Colonic mucosa (tissue), 4 donors: Measurements from ENCODE around the gene AGBL4. TPM values are rescaled to one million over a fixed set of nuclear protein-coding genes. Genes with fewer than 3 reads are reported as not detected.

Source experiments
- DNase-seq: peaks from one replicate; pipeline ENCODE4 v3.0.0-alpha.2; 2020
- H3K27ac ChIP-seq: fragments of 200-600 bp; one replicate; pipeline ENCODE4 v1.8.0; 2021
- H3K27me3 ChIP-seq: fragments of 200-600 bp; one replicate; pipeline ENCODE4 v1.8.0; 2021
- H3K36me3 ChIP-seq: fragments of 200-600 bp; one replicate; pipeline ENCODE4 v1.8.0; 2021
- H3K4me1 ChIP-seq: fragments of 200-600 bp; one replicate; pipeline ENCODE4 v1.8.0; 2021; ENCODE audit warnings: mild to moderate bottlenecking
- H3K4me3 ChIP-seq: fragments of 200-600 bp; one replicate; pipeline ENCODE4 v1.8.0; 2021
- H3K9ac ChIP-seq, 2 donors: one replicate each; pipeline ENCODE4 v1.7.0; 2013; ENCODE audit warnings: control low read depth in 2 of 2, low read depth in 2 of 2, low read length in 2 of 2
- H3K9me3 ChIP-seq: fragments of 200-600 bp; one replicate; pipeline ENCODE4 v1.8.0; 2021
- intact Hi-C: fragments of 100-400 bp; cut with DNase I; formaldehyde crosslinking; loops from one replicate; pipeline ENCODE4 v1.14.1; 2022
- total RNA-seq, 2 donors: library from RNA; stranded (reverse); fragmentation: NEBNext Ultra II Directional in 1 of 2; extraction: Animal tissue kit (Norgen Biotek cat#: 25700) in 1 of 2; gene quantifications; one replicate each; pipeline ENCODE4 v1.2.1, GENCODE V29; 2021
- TF ChIP-seq, protein P1 (sequence below): fragments of 200-600 bp; IDR thresholded peaks from one replicate; pipeline ENCODE4 v1.8.0; 2022; ENCODE audit warnings: antibody characterized with exemption, mild to moderate bottlenecking
- donor health status: healthy.
- donor health status: DM: no; HTN: no; CAD: no.
- donor health status: DM: no; HTN: no; CAD: no.

AGBL4 gene
- total RNA-seq, 2 donors from 2014 or later: 0.24 to 0.30 TPM

DNA sequence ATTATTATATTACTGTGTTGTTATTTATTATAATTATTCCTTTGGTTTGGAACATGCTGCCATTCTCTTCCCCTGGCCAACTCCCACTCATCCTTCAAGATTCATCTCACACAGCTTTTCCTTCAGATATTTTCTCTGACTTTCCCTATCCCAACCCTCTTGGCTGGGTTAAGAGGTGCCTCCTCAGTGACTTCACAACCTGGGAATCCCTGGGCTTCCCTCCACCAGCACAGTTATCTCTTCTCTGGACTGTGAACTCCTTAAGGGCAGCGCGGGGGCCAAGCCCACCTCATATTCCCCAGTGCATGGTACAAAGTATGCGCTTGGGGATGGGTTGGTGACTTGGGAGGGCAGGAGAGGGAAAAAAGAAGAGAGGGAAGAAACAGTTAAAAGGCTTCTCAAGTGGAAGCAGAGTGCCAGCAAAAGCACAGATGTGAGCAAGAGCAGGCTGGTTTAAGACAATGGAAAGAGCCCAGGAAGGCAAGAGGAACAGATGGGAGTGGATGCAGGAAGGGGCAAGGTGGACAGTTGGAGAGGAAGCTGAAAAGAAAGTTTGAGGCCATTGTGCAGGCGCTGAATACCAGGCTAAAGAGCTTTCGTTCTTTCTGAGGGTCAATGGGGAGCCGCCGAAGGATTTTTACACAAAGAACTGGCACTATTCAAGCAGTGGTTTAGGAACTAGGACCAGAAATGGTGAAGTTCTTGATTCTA is 1379.4 kb downstream of the AGBL4 start:
- H3K9me3 ChIP-seq: no peaks in the 10 kb centered on the region

DNA sequence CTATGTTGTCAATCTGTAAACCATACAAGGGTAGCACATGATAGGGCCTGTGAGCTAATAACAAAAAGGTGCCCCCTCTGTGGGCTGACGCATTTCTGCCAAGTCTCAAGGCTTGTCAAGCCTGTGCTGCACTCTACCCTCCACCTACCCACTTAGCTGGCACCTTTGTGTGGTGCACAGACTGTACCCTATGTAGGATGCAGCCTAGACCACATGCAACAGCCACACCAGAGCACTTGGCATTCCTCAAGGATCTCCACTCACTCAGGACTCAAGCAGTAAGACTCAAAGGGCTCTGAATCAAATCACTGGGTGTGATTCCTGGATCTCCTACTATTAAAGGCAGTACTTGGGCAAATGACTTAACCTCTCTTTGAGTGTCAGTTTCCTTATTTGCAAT is 1380.6 kb downstream of the AGBL4 start:
- Histone ChIP-seq H3K27me3 (no peaks in the 10 kb centered on the region), H3K27ac (no peak overlapping the region), H3K9me3 (no peaks in the 10 kb centered on the region), H3K36me3 (no peaks in the 10 kb centered on the region), H3K4me3 (no peak overlapping the region), H3K9ac (no peak overlapping the region), H3K4me1 (no peaks in the 10 kb centered on the region)
- DNase-seq: no peak
- TF ChIP-seq, protein P1, sequence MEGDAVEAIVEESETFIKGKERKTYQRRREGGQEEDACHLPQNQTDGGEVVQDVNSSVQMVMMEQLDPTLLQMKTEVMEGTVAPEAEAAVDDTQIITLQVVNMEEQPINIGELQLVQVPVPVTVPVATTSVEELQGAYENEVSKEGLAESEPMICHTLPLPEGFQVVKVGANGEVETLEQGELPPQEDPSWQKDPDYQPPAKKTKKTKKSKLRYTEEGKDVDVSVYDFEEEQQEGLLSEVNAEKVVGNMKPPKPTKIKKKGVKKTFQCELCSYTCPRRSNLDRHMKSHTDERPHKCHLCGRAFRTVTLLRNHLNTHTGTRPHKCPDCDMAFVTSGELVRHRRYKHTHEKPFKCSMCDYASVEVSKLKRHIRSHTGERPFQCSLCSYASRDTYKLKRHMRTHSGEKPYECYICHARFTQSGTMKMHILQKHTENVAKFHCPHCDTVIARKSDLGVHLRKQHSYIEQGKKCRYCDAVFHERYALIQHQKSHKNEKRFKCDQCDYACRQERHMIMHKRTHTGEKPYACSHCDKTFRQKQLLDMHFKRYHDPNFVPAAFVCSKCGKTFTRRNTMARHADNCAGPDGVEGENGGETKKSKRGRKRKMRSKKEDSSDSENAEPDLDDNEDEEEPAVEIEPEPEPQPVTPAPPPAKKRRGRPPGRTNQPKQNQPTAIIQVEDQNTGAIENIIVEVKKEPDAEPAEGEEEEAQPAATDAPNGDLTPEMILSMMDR: no peak
- intact Hi-C loops: no loop called here

More for the DNA sequence above, 1379.4 kb downstream of the AGBL4 start:
- intact Hi-C loops: no loop called here
- TF ChIP-seq, protein P1: no peak
- Histone ChIP-seq H3K27me3 (no peaks in the 10 kb centered on the region), H3K9ac (no peak overlapping the region), H3K4me3 (no peak overlapping the region), H3K4me1 (no peaks in the 10 kb centered on the region), H3K27ac (no peak overlapping the region), H3K36me3 (no peaks in the 10 kb centered on the region)
- no peak for DNase-seq

DNA sequence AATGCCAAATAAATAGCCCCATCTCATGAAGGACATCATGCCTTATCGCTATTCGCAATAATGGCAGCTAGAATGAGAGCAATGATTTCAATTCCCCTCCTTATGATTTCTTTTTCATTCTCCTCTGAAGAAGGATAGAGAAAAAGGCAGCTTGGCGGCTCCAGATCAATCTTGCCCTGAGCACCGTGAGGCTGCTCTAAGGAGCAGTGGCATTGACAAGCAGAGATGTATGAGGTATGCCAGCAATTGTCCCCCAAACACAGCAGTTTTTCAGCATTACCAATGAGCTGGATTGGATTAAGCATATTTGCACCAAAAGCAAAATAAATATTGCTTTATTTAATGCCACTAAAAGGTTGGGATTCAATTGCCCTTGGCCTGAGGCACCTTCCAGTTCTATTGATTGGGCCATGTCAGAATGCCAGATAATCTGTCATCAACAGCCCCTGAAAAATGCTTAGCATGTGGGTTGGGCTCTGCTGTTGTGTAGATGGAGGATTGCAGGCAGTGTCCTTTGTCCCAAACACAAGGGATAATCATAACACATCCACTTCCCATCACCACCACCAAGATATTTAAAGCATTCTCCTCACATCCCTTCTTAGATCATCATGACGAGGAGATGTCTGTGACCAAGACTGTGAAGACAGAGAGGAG is 1382.8 kb downstream of the AGBL4 start:
- H3K4me1 ChIP-seq: no peaks in the 10 kb centered on the region
- TF ChIP-seq, protein P1: no peak
- H3K27ac ChIP-seq: no peak overlapping the region
- no peak for DNase-seq
- no peaks in the 10 kb centered on the region for H3K36me3 ChIP-seq
- intact Hi-C loops: no loop called here
- no peaks in the 10 kb centered on the region for H3K27me3 ChIP-seq
- H3K4me3 ChIP-seq: no peak overlapping the region
- H3K9ac ChIP-seq: no peak overlapping the region
- no peaks in the 10 kb centered on the region for H3K9me3 ChIP-seq

DNA sequence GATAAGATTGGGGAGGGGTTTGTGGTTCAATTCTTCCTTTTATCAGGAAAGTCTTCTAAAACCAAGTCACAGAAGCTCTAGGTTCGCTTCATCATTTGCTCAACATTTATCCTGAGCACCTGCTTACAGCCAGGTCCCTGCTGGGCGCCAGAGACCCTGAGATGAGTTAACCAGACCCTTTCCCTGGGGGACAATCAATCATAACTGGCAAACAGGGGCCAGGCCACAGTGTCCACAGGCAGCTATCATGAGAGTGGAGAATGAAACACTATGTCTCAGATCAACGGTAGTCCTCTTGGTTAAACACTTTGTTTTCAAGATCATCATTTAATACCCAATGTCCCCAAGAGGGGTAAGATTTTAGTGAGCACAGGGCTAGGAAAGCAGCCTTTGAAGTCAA is 1393.9 kb downstream of the AGBL4 start:
- no peaks in the 10 kb centered on the region for H3K9me3 ChIP-seq
- H3K9ac ChIP-seq: no peak overlapping the region
- H3K36me3 ChIP-seq: no peaks in the 10 kb centered on the region
- no peak overlapping the region for H3K4me3 ChIP-seq
- TF ChIP-seq, protein P1: no peak
- DNase-seq: no peak
- H3K27me3 ChIP-seq: no peaks in the 10 kb centered on the region
- no peak overlapping the region for H3K27ac ChIP-seq
- intact Hi-C loops: no loop called here
- no peaks in the 10 kb centered on the region for H3K4me1 ChIP-seq

DNA sequence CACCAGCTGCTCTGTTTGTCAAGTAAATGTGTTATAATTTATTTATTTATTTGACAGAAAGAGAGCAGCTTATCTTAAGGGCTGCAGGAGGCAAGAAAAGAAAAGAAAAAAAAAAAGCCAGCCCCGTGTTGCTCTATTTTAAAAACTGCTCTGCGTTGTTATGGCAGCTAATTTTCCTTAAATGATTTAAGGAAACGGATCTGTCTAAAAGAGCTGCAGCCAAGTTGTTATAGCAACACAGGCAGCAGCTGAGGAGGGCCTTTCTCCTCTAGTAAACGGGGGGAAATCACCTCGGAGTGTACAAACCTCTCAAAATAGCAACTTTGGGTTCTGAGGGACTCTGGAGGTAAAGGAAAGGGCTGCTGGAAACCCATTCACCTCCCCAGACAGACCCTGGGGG is 1396.3 kb downstream of the AGBL4 start:
- intact Hi-C loops: no loop called here
- no peak overlapping the region for H3K9ac ChIP-seq
- no peaks in the 10 kb centered on the region for H3K27me3 ChIP-seq
- no peak overlapping the region for H3K27ac ChIP-seq
- H3K4me1 ChIP-seq: no peaks in the 10 kb centered on the region
- H3K4me3 ChIP-seq: no peak overlapping the region
- no peaks in the 10 kb centered on the region for H3K9me3 ChIP-seq
- TF ChIP-seq, protein P1: no peak
- no peaks in the 10 kb centered on the region for H3K36me3 ChIP-seq
- no peak for DNase-seq
